ENCODE measurements around the gene GABRB2.

The GABRB2 gene

DNA sequence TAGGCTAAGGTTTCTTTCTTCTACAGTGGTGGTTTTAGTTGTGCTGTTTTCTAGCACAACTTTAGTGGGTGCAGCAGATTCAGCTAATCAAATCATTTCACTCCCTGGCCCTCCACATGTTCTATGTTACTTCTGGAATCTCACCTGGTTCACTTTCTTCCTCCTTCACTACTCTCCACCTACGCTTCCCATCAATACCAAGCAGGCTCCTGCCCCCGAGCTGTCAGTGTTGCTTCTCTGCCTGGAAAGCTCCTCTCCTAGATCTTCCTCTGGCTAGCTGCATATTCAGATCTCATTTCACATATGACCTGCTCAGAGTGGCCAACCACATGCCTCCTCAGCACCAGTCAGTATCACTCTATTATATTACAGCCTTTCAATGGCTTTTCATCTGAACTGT, 19.6 kb upstream of the GABRB2 start:
- TF ChIP-seq REST (IDR thresholded peaks at IDR 0.05; ENCODE audit: insufficient read depth in 1 of 2, low read depth in 2 of 2, low read length in 2 of 2), result no peak
- TF ChIP-seq POLR2AphosphoS5 (IDR thresholded peaks at IDR 0.05; ENCODE audit: low read depth, low read length), result no peak
- TF ChIP-seq SIN3A (IDR thresholded peaks at IDR 0.05; ENCODE audit: borderline replicate concordance, insufficient read depth, low read length), result no peak
- TF ChIP-seq TAF1 (IDR thresholded peaks at IDR 0.05; ENCODE audit: borderline replicate concordance, insufficient read depth, low read length), result no peak
- TF ChIP-seq FOXP2 (optimal IDR thresholded peaks at IDR 0.05; ENCODE audit: borderline replicate concordance, extremely low read depth, extremely low read length, insufficient read depth), result no peak

- TF ChIP-seq TAF1 (IDR thresholded peaks at IDR 0.05; ENCODE audit: borderline replicate concordance, insufficient read depth, low read length), result no peak
- no peak for TF ChIP-seq SIN3A (IDR thresholded peaks at IDR 0.05; ENCODE audit: borderline replicate concordance, insufficient read depth, low read length)
- no peak for TF ChIP-seq FOXP2 (optimal IDR thresholded peaks at IDR 0.05; ENCODE audit: borderline replicate concordance, extremely low read depth, extremely low read length, insufficient read depth)
- TF ChIP-seq POLR2AphosphoS5 (IDR thresholded peaks at IDR 0.05; ENCODE audit: low read depth, low read length), result no peak
- no peak for TF ChIP-seq REST (IDR thresholded peaks at IDR 0.05; ENCODE audit: insufficient read depth in 1 of 2, low read depth in 2 of 2, low read length in 2 of 2)
These were observed 15.9 kb upstream of the GABRB2 start for GRCh38 chr5:161562446-161562845.

GRCh38 chr5:161549106-161549505, 2.6 kb upstream of the GABRB2 start:
- no peak for TF ChIP-seq TAF1 (IDR thresholded peaks at IDR 0.05; ENCODE audit: borderline replicate concordance, insufficient read depth, low read length)
- no peak for TF ChIP-seq POLR2AphosphoS5 (IDR thresholded peaks at IDR 0.05; ENCODE audit: low read depth, low read length)
- TF ChIP-seq REST (IDR thresholded peaks at IDR 0.05; ENCODE audit: insufficient read depth in 1 of 2, low read depth in 2 of 2, low read length in 2 of 2), result no peak
- TF ChIP-seq FOXP2 (optimal IDR thresholded peaks at IDR 0.05; ENCODE audit: borderline replicate concordance, extremely low read depth, extremely low read length, insufficient read depth), result no peak
- TF ChIP-seq SIN3A (IDR thresholded peaks at IDR 0.05; ENCODE audit: borderline replicate concordance, insufficient read depth, low read length), result no peak

- no peak for TF ChIP-seq TAF1 (IDR thresholded peaks at IDR 0.05; ENCODE audit: borderline replicate concordance, insufficient read depth, low read length)
- no peak for TF ChIP-seq SIN3A (IDR thresholded peaks at IDR 0.05; ENCODE audit: borderline replicate concordance, insufficient read depth, low read length)
- no peak for TF ChIP-seq REST (IDR thresholded peaks at IDR 0.05; ENCODE audit: insufficient read depth in 1 of 2, low read depth in 2 of 2, low read length in 2 of 2)
- no peak for TF ChIP-seq POLR2AphosphoS5 (IDR thresholded peaks at IDR 0.05; ENCODE audit: low read depth, low read length)
- no peak for TF ChIP-seq FOXP2 (optimal IDR thresholded peaks at IDR 0.05; ENCODE audit: borderline replicate concordance, extremely low read depth, extremely low read length, insufficient read depth)
These were observed 2.1 kb upstream of the GABRB2 start for GRCh38 chr5:161548487-161549094.

All from PFSK-1 (cell line).